ENCODE results near the gene RHOBTB3. TPM values are rescaled to one million over a fixed set of nuclear protein-coding genes. Genes with fewer than 3 reads are reported as not detected.

The RHOBTB3 gene
- total and polyA plus RNA-seq, 3 experiments from 2014 or later, result 0.33 to 2.4 (median 0.48) TPM

DNA sequence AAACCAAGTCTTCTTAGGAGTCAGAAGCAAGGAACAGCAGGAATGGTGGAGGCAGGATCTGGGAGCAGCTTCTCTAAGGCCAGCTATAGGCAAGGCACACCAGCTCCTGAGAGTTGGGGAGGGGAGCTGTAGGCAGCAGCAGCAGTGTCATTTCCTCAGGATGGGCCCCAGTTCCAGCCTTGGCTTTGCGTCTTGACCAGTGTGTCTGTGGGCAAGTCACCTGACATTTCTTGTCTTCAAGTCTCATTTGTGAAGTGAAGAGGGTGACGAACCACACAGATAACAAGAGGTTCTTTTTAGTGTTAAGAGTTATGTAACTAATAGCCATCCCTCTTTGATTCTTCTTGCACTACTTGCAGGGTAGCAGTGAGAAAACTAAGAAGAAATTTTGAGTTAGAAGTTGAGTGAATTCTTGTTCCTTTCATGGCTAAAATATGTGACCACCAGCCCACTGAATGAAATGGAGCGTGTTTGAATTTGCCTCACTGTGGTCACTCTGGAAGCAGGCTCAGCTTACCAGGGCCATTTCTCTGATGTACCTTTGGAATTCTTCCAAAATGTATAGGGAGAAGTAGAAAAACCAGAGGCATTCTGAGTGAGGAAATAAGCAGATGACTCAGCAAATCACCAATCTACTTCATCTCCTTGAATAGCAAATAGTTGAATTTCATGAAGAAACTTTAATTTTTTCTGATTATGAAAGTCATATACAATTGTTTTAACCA is 42.4 kb downstream of the RHOBTB3 start:
- no peak for DNase-seq
- no peaks in the 10 kb centered on the region for H3K4me1 ChIP-seq (ENCODE audit: insufficient read depth, low read length)
- POLR2A ChIA-PET, result no interaction called here

GRCh38 chr5:95777441-95777840 is 46.3 kb downstream of the RHOBTB3 start:
- Histone ChIP-seq H3K27ac (ENCODE audit: low read depth, low read length) (no peak overlapping the region), H3K4me1 (ENCODE audit: insufficient read depth, low read length) (no peaks in the 10 kb centered on the region), H3K4me3 (ENCODE audit: low read length) (no peak overlapping the region), H3K36me3 (ENCODE audit: insufficient read depth, low read length) (no peaks in the 10 kb centered on the region), H3K9me3 (ENCODE audit: low read length) (no peaks in the 10 kb centered on the region), H3K27me3 (ENCODE audit: insufficient read depth, low read length, poor library complexity, severe bottlenecking) (no peaks in the 10 kb centered on the region)
- H3K36me3 Mint-ChIP-seq, result no peaks in the 10 kb centered on the region
- H3K9me3 Mint-ChIP-seq, result no peaks in the 10 kb centered on the region
- POLR2A ChIA-PET, result no interaction called here
- H3K4me1 Mint-ChIP-seq, result peaks cover 3 to 12% (median 6%) of the 10 kb centered on the region in 3 donors
- no peaks in the 10 kb centered on the region for H3K27me3 Mint-ChIP-seq
- no peak overlapping the region for H3K27ac Mint-ChIP-seq
- CTCF ChIA-PET, result no interaction called here
- no peak overlapping the region for H3K4me3 Mint-ChIP-seq
- DNase-seq, result no peak

More for the DNA sequence above, 42.4 kb downstream of the RHOBTB3 start:
- CTCF ChIA-PET, result interaction anchor here (7.9 kb wide), 1 partner anchor 8 kb away, joined by 57 read pairs; no protein-coding TSS in a partner anchor
- H3K27ac ChIP-seq (ENCODE audit: low read depth, low read length), result no peak overlapping the region
- no peaks in the 10 kb centered on the region for H3K36me3 ChIP-seq (ENCODE audit: insufficient read depth, low read length)
- Mint-ChIP-seq H3K4me3 (no peak overlapping the region), H3K27me3 (peaks cover 0 to 2% of the 10 kb centered on the region in 2 donors), H3K36me3 (no peaks in the 10 kb centered on the region), H3K27ac (peak overlapping the region in 1 of 8 donors; percentile 64), H3K4me1 (peaks cover 0 to 5% (median 0%) of the 10 kb centered on the region in 3 donors), H3K9me3 (no peaks in the 10 kb centered on the region)
- no peak overlapping the region for H3K4me3 ChIP-seq (ENCODE audit: low read length)
- no peaks in the 10 kb centered on the region for H3K27me3 ChIP-seq (ENCODE audit: insufficient read depth, low read length, poor library complexity, severe bottlenecking)
- no peaks in the 10 kb centered on the region for H3K9me3 ChIP-seq (ENCODE audit: low read length)

- no peak for DNase-seq
- H3K27me3 ChIP-seq (ENCODE audit: insufficient read depth, low read length, poor library complexity, severe bottlenecking), result no peaks in the 10 kb centered on the region
- no peaks in the 10 kb centered on the region for H3K36me3 ChIP-seq (ENCODE audit: insufficient read depth, low read length)
- no peaks in the 10 kb centered on the region for H3K4me1 ChIP-seq (ENCODE audit: insufficient read depth, low read length)
- ChIA-PET POLR2A (no interaction called here), CTCF (interaction anchor here (1.2 to 7.3 kb wide), 5 partner anchors 13 to 132 kb away, joined by 3 to 93 read pairs (median 25); partner anchors contain the start of gene RFESD)
- Mint-ChIP-seq H3K4me3 (no peak overlapping the region), H3K36me3 (no peaks in the 10 kb centered on the region), H3K27me3 (no peaks in the 10 kb centered on the region), H3K27ac (no peak overlapping the region), H3K4me1 (peaks cover 3 to 7% (median 6%) of the 10 kb centered on the region in 3 donors), H3K9me3 (no peaks in the 10 kb centered on the region)
- no peak overlapping the region for H3K27ac ChIP-seq (ENCODE audit: low read depth, low read length)
- no peaks in the 10 kb centered on the region for H3K9me3 ChIP-seq (ENCODE audit: low read length)
- no peak overlapping the region for H3K4me3 ChIP-seq (ENCODE audit: low read length)
Measured at GRCh38 chr5:95778713-95779436, 47.7 kb downstream of the RHOBTB3 start.

DNA sequence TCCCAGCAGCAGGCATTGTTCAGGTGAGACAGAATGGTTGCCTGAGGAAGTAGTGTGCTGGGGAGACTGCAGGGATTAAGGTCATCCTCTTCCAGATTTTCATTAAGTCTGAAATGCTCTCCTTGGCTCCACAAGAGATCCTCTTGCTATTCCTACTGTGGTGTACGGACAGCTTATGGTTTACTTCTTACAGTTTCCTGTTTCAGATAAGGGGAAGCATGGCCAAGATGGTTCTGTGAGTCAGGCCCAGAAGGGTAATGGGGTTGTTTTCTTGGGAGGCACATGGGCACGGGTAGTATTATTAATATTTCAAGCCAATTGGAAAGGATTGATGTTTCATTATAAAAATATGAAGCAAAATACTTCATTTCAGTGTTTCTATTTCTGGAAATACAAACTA is 48.5 kb downstream of the RHOBTB3 start:
- Histone ChIP-seq H3K36me3 (ENCODE audit: insufficient read depth, low read length) (no peaks in the 10 kb centered on the region), H3K4me3 (ENCODE audit: low read length) (no peak overlapping the region), H3K27me3 (ENCODE audit: insufficient read depth, low read length, poor library complexity, severe bottlenecking) (no peaks in the 10 kb centered on the region), H3K9me3 (ENCODE audit: low read length) (no peaks in the 10 kb centered on the region), H3K27ac (ENCODE audit: low read depth, low read length) (no peak overlapping the region), H3K4me1 (ENCODE audit: insufficient read depth, low read length) (no peaks in the 10 kb centered on the region)
- no peaks in the 10 kb centered on the region for H3K9me3 Mint-ChIP-seq
- H3K4me1 Mint-ChIP-seq, result peaks cover 3 to 7% (median 6%) of the 10 kb centered on the region in 3 donors
- H3K4me3 Mint-ChIP-seq, result no peak overlapping the region
- ChIA-PET POLR2A (no interaction called here), CTCF (interaction anchor here (1.3 to 7.3 kb wide), 4 partner anchors 13 to 68 kb away, joined by 4 to 93 read pairs (median 25); no protein-coding TSS in a partner anchor)
- no peaks in the 10 kb centered on the region for H3K36me3 Mint-ChIP-seq
- no peak overlapping the region for H3K27ac Mint-ChIP-seq
- DNase-seq, result no peak
- H3K27me3 Mint-ChIP-seq, result no peaks in the 10 kb centered on the region

DNA sequence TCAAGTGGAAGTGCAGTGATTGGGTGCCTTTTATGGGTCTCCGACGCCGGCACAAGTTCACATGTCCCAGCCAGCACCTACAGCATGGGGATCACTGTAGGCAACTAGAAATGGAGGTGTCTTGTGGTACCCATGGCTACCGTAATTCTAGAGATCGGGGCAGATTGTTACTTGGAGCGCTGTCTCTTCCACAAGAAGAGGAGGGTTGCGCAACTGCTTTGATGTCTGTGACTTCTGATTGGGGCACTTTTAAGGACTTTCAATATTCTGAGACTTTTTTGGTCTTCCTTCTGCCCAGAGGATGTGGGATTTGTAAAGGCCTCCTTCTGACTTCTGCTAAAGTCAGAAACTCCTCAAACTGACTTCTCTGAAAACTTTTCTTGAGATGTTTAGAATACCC is 49.5 kb downstream of the RHOBTB3 start:
- Mint-ChIP-seq H3K27me3 (no peaks in the 10 kb centered on the region), H3K27ac (no peak overlapping the region), H3K4me1 (peaks cover 4 to 9% (median 7%) of the 10 kb centered on the region in 3 donors), H3K9me3 (no peaks in the 10 kb centered on the region), H3K36me3 (no peaks in the 10 kb centered on the region), H3K4me3 (no peak overlapping the region)
- H3K27ac ChIP-seq (ENCODE audit: low read depth, low read length), result no peak overlapping the region
- ChIA-PET CTCF (interaction anchor here (0.5 to 10.1 kb wide), 28 partner anchors 9 to 579 kb away, joined by 3 to 278 read pairs (median 6); partner anchors contain the start of genes GLRX and RFESD), POLR2A (interaction anchor here (0.6 to 1.2 kb wide), 3 partner anchors 34 to 69 kb away, joined by 3 to 5 read pairs (median 4); no protein-coding TSS in a partner anchor)
- H3K27me3 ChIP-seq (ENCODE audit: insufficient read depth, low read length, poor library complexity, severe bottlenecking), result no peaks in the 10 kb centered on the region
- no peaks in the 10 kb centered on the region for H3K36me3 ChIP-seq (ENCODE audit: insufficient read depth, low read length)
- DNase-seq, result no peak
- H3K9me3 ChIP-seq (ENCODE audit: low read length), result no peaks in the 10 kb centered on the region
- H3K4me3 ChIP-seq (ENCODE audit: low read length), result no peak overlapping the region
- no peaks in the 10 kb centered on the region for H3K4me1 ChIP-seq (ENCODE audit: insufficient read depth, low read length)

GRCh38 chr5:95781101-95781583 is 50.0 kb downstream of the RHOBTB3 start:
- DNase-seq, result peak; percentile 54 to 82 (median 66)
- peak overlapping the region; percentile 2 to 83 (median 78) for H3K4me3 Mint-ChIP-seq
- no peaks in the 10 kb centered on the region for H3K36me3 Mint-ChIP-seq
- Histone ChIP-seq H3K27me3 (ENCODE audit: insufficient read depth, low read length, poor library complexity, severe bottlenecking) (no peaks in the 10 kb centered on the region), H3K4me3 (ENCODE audit: low read length) (peak overlapping the region; percentile 14), H3K4me1 (ENCODE audit: insufficient read depth, low read length) (no peaks in the 10 kb centered on the region), H3K9me3 (ENCODE audit: low read length) (no peaks in the 10 kb centered on the region), H3K36me3 (ENCODE audit: insufficient read depth, low read length) (no peaks in the 10 kb centered on the region), H3K27ac (ENCODE audit: low read depth, low read length) (no peak overlapping the region)
- POLR2A ChIA-PET, result interaction anchor here (0.5 to 1.2 kb wide), 7 partner anchors 34 to 159 kb away, joined by 3 to 10 read pairs (median 4); no protein-coding TSS in a partner anchor
- peak overlapping the region in 5 of 8 donors; percentile 6 to 87 (median 51) for H3K27ac Mint-ChIP-seq
- peaks cover 6 to 14% (median 13%) of the 10 kb centered on the region in 3 donors for H3K4me1 Mint-ChIP-seq
- H3K9me3 Mint-ChIP-seq, result no peaks in the 10 kb centered on the region
- H3K27me3 Mint-ChIP-seq, result no peaks in the 10 kb centered on the region
- CTCF ChIA-PET, result interaction anchor here (0.5 to 10.1 kb wide), 33 partner anchors 9 to 578 kb away, joined by 3 to 278 read pairs (median 5); partner anchors contain the start of genes GLRX and RFESD

DNA sequence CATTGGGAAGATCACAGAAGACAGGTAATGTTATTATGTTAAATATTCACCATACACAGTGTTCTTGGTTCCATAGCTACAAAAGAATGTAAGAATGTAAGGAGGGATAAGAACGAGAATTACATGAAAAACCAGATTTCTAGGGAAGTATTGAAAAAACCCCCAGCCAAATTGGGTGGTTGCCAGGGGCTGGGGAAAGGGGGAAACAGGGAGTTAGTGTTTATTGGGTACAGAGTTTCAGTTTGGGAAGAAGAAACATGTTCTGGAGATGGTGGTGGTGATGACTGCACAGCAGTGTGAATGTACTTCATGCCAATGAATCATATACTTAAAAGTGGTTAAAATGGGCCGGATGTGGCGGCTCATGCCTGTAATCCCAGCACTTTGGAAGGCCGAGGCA is 51.0 kb downstream of the RHOBTB3 start:
- Histone ChIP-seq H3K4me3 (ENCODE audit: low read length) (no peak overlapping the region), H3K9me3 (ENCODE audit: low read length) (no peaks in the 10 kb centered on the region), H3K27ac (ENCODE audit: low read depth, low read length) (no peak overlapping the region), H3K27me3 (ENCODE audit: insufficient read depth, low read length, poor library complexity, severe bottlenecking) (no peaks in the 10 kb centered on the region), H3K4me1 (ENCODE audit: insufficient read depth, low read length) (no peaks in the 10 kb centered on the region), H3K36me3 (ENCODE audit: insufficient read depth, low read length) (no peaks in the 10 kb centered on the region)
- Mint-ChIP-seq H3K36me3 (no peaks in the 10 kb centered on the region), H3K4me3 (no peak overlapping the region), H3K9me3 (no peaks in the 10 kb centered on the region), H3K4me1 (peaks cover 6 to 16% (median 13%) of the 10 kb centered on the region in 3 donors), H3K27me3 (no peaks in the 10 kb centered on the region), H3K27ac (no peak overlapping the region)
- CTCF ChIA-PET, result interaction anchor here (1.0 to 10.1 kb wide), 20 partner anchors 8 to 555 kb away, joined by 3 to 278 read pairs (median 14); partner anchors contain the start of genes GLRX and RFESD
- DNase-seq, result no peak
- POLR2A ChIA-PET, result no interaction called here

Measured in CD8-positive, alpha-beta memory T cell (primary cell).